Fibroblast of mammary gland (primary cell): ENCODE data around the gene RANBP3L.
"Not testable (repeated sequence)": the region's sequence is repeated elsewhere in the genome, so short reads cannot be mapped to it uniquely, and the experiment has no call there.

ENCODE experiments used
- DNase-seq: peaks from one replicate; pipeline ENCODE4 v3.0.0-alpha.2; 2010; ENCODE audit warnings: low read depth
- H3K4me3 ChIP-seq: 2 replicates; pipeline ENCODE4 v1.5.1; 2011; ENCODE audit warnings: low read depth, mild to moderate bottlenecking, low read length, moderate library complexity; ENCODE audit not compliant: control insufficient read depth
- TF ChIP-seq, protein P1 (sequence below): conservative IDR thresholded peaks from 2 replicates; pipeline ENCODE4 v1.5.1; 2011; ENCODE audit warnings: low read depth, low read length, inconsistent platforms; ENCODE audit not compliant: control insufficient read depth, insufficient read depth

Gene RANBP3L

DNA sequence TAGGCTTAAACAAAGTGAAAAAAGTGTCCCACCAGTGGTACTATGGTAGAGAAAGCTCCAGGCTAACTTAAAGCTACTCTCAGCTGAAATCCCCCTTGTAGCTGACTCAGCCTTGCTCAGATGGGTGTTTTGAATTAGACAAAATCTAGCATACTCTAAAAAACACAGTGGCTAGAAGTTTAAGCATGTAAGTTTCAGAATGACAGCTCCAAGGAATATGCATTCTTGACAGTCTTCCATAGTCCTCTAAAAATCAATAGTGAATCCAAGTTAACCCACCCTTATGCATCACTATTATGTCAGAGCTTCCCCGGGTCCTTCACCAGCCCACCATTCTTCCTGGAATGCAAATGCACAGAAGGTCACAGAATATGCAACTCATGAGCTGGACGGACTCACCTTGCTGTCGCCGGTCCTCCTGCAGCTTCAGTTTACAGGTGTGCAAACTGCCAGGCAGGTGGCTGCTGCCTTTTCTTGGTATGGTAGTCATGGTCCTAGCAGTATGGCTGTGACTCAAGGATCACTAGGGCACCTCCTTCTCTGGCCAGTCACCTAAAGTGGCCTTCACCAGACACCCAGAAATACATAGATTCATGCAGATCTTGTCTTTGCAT, 668 bp downstream of the RANBP3L start:
- TF ChIP-seq, protein P1, sequence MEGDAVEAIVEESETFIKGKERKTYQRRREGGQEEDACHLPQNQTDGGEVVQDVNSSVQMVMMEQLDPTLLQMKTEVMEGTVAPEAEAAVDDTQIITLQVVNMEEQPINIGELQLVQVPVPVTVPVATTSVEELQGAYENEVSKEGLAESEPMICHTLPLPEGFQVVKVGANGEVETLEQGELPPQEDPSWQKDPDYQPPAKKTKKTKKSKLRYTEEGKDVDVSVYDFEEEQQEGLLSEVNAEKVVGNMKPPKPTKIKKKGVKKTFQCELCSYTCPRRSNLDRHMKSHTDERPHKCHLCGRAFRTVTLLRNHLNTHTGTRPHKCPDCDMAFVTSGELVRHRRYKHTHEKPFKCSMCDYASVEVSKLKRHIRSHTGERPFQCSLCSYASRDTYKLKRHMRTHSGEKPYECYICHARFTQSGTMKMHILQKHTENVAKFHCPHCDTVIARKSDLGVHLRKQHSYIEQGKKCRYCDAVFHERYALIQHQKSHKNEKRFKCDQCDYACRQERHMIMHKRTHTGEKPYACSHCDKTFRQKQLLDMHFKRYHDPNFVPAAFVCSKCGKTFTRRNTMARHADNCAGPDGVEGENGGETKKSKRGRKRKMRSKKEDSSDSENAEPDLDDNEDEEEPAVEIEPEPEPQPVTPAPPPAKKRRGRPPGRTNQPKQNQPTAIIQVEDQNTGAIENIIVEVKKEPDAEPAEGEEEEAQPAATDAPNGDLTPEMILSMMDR = no peak
- DNase-seq = no peak
- H3K4me3 ChIP-seq = no peak overlapping the region

DNA sequence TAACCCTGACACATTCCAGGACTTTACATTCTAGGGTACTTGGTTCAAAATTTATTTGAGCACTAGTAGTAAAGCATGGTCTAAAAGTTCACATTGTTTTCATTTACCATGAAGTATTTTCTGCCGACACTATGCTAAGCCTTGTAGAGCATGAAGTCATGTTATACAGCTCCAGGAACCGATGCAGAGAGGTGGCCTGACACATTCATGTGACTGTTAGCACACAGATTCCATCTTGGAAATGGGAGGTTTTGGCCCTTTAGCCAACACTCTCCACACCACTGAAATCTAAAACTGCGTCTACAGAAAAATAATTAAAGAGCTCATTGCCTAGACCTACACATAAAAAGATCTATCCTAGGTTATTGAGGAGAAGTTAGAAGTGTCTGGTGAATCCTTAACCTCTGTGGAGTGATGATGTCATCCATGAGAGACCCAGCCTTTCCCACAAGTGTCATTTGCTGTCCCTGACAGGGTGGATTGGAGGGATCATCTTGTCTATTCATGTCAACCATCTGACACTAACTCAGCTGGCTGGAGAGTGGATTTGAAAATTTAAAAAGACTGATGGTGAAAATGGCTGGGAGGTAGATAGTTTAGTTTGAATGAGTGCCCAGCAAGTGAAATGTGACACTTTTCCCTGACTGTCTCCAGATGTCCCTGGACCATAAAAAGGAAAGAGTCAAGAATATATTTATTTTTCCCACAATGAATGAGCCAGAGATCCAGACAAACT, 1.3 kb downstream of the RANBP3L start:
- TF ChIP-seq, protein P1 = no peak
- peak; percentile 39 for DNase-seq
- H3K4me3 ChIP-seq = no peak overlapping the region

DNA sequence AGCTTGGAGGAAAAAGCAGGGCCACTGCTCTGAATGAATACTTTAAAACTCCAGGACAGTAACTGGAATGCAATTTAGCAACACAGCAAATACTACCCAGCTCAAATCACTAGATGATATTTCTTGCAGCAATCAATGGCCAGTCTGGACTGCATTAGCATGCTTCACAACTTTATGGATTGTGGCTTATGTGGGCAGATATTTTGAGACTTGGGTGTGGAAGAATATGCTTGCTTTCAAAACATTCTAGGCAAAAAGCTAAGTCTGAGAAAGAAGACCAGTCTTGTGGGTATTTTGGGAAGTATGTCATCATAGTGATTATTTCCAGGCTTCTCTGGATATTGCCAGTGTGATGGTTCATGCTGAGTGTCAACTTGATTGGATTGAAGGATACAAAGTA, 3.1 kb downstream of the RANBP3L start:
- TF ChIP-seq, protein P1 = no peak
- H3K4me3 ChIP-seq = no peak overlapping the region
- DNase-seq = peak; percentile 55

DNA sequence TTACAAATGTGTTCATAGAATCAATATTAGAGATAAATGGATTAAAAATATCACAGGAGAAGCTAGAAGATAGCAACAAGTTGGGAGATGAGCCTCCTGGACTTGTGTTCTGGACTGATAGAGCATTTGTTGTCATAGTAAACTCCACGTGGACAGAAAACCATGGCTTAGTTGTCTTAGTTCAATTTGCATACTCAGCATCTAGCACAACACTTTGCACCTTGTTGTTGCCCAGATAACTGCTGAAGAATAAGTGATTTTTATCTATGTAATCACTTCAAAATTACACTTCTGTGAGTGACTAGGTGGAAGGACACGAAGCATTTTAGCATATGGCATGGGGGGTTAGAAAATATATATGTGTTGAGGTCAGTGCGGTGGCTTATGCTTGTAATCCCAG, 4.0 kb downstream of the RANBP3L start:
- TF ChIP-seq, protein P1 = no peak
- no peak for DNase-seq

DNA sequence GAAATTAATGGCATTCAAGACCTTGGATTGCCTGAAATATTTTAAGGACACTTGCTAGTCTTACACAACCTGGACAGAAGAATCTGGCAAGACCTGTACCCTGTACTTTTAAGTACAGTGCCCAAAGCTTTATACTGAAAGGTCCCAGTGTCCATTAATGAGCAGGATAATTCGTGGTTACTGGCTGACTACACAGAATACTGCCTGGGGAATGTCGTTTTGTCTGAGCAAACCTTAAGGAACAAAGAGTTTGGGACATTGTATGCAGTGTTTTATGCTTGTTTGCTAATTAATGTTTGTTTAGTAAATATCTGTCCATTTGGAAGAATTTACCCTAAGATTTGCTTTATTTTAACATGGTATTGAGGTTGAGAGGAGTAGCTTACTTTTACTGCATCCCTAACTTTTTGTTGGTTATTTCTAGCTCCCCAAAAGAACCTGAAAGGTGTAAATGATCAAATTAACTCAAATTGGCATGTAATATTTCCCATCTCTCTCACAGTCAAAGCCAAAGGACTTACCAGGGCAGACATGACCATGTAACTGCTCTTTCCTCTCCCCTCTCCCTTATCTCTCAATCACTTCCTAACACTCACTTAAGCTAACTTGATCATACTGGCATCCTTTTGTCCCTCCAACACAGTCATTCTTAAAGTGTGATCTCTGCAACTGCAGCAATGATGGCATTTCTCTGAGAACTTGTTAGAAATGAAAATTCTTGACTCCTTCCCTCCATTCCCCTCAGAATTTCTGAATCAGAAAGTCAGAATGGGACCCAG, 15.7 kb downstream of the RANBP3L start:
- TF ChIP-seq, protein P1 = no peak
- H3K4me3 ChIP-seq = no peak overlapping the region
- no peak for DNase-seq

More for the DNA sequence above, 4.0 kb downstream of the RANBP3L start:
- H3K4me3 ChIP-seq = no peak overlapping the region

DNA sequence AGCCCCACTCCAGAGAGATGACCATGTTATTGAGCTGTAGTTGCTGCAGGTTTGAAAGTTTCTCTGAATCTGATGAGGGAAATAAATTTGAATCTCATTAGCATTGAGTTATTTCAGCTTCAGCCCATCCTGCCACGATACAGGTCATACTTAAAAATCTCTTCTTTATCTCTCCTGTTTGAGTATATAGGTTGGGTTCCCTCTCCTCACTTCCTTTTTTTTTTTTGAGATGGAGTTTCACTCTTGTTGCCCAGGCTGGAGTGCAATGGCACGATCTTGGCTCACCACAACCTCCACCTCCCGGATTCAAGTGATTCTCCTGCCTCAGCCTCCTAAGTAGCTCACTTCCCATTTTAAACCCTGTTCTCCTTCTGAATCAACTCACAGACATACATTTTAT, 17.9 kb downstream of the RANBP3L start:
- DNase-seq, H3K4me3 ChIP-seq: not testable (repeated sequence)

DNA sequence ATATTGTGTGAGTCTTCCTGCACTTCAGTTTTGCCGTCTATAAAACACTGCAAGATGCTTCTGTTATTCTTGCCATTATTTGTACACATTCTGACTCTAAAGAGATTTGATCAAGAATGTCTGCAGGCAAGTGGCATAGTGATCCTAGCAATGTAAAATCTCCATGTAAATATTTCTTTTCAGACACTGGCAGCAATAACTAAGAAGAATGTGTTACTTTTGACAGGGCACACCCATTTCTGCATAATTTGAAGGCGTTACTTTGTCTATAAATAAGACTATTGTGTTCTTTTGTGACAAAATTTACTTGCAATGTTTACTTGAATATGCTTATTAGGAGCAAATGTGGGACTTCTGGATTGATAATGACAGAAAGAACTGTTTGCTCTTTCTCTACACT, 20.1 kb downstream of the RANBP3L start:
- TF ChIP-seq, protein P1 = no peak
- no peak for DNase-seq
- H3K4me3 ChIP-seq = no peak overlapping the region
